ENCODE data around the gene NHP2. TPM values are rescaled to one million over a fixed set of nuclear protein-coding genes. Genes with fewer than 3 reads are reported as not detected.

NHP2 gene
- total RNA-seq, 4 donors from 2014 or later = 28.1 to 116 (median 96.7) TPM

DNA sequence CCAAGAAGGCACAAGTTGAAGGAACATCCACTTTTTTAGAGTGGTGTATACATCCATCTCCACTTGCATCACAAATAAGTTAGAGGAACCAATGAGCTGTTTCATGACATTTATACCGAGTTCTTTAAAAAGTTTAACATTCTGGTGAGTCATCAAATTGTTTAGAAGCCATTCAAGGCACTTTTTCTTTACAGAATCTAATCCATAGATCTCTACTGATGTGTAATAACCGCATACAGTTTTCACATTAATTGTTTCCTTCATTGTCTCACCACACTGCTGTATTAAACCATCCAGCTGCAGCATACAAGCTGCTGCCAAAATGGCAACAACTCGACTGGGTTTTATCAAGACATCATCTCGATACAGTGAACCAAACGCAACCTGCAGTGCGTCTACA, 32.7 kb upstream of the NHP2 start:
- H3K27me3 ChIP-seq = no peaks in the 10 kb centered on the region
- H3K4me1 ChIP-seq = no peaks in the 10 kb centered on the region
- WGBS, 2 donors (ENCODE audit: low coverage in 1 of 2) = 71 to 73% methylated on average over 5 to 6 of the region's 6 CpGs
- intact Hi-C loops (cut with DNase I; ENCODE audit: low total_unique reads) = no loop called here
- no peak for DNase-seq
- no peaks in the 10 kb centered on the region for H3K9me3 ChIP-seq
- in situ Hi-C loops (cut with MboI; ENCODE audit: low pct_ligation_motif_present in 1 of 4, low pct_unique_long_range_greater_than_20kb in 1 of 4, low sequenced_read_pairs in 3 of 4) = no loop called here
- no peak overlapping the region for H3K4me3 ChIP-seq
- TF ChIP-seq, protein P1, sequence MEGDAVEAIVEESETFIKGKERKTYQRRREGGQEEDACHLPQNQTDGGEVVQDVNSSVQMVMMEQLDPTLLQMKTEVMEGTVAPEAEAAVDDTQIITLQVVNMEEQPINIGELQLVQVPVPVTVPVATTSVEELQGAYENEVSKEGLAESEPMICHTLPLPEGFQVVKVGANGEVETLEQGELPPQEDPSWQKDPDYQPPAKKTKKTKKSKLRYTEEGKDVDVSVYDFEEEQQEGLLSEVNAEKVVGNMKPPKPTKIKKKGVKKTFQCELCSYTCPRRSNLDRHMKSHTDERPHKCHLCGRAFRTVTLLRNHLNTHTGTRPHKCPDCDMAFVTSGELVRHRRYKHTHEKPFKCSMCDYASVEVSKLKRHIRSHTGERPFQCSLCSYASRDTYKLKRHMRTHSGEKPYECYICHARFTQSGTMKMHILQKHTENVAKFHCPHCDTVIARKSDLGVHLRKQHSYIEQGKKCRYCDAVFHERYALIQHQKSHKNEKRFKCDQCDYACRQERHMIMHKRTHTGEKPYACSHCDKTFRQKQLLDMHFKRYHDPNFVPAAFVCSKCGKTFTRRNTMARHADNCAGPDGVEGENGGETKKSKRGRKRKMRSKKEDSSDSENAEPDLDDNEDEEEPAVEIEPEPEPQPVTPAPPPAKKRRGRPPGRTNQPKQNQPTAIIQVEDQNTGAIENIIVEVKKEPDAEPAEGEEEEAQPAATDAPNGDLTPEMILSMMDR (IDR thresholded peaks at IDR 0.05) = no peak
- TF ChIP-seq EP300 (IDR thresholded peaks at IDR 0.05; ENCODE audit: low read depth) (no peak), POLR2AphosphoS5 (IDR thresholded peaks at IDR 0.05) (no peak), POLR2A (IDR thresholded peaks at IDR 0.05) (no peak)
- H3K27ac ChIP-seq = no peak overlapping the region
- H3K36me3 ChIP-seq = no peaks in the 10 kb centered on the region

DNA sequence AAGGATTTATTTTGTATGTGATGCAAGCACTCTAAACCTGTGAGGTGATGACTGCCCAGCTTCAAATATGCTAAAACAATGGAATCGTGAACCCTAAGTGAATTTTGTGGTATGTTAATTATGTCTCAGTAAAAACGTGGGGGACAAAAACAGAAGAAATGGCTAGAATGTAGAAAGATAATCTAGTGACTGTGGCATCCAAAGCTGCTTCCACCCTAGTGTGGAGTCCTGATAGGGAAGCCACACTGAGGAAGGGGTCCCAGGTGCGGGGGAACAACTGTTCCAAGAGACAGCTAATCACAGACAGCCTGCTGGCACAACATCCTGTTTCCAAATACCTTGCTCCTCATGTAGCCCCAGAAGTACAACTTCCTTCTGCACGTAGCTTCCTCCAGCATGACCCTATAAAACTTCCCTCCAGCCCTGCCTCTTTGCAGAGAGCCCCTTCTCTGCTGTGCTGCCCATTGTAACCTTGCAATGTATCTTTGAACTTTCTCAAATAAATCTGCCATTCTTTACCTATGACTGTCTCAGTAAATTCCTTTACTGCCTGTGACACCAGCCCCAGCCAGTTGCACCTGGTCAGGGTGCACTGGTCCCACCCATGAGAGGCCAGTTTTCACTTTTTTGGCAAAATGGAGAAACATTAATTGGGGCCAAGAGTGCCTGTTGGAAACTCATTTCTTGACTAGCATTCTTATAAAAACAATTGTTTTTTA, 28.6 kb upstream of the NHP2 start:
- WGBS, 2 donors (ENCODE audit: low coverage in 1 of 2) = 24 to 46% methylated on average over 3 to 4 of the region's 4 CpGs
- Histone ChIP-seq H3K27ac (no peak overlapping the region), H3K9me3 (no peaks in the 10 kb centered on the region), H3K27me3 (no peaks in the 10 kb centered on the region), H3K4me1 (no peaks in the 10 kb centered on the region), H3K4me3 (no peak overlapping the region), H3K36me3 (no peaks in the 10 kb centered on the region)
- in situ Hi-C loops (cut with MboI; ENCODE audit: low pct_ligation_motif_present in 1 of 4, low pct_unique_long_range_greater_than_20kb in 1 of 4, low sequenced_read_pairs in 3 of 4) (no loop called here), intact Hi-C loops (cut with DNase I; ENCODE audit: low total_unique reads) (no loop called here)
- TF ChIP-seq POLR2AphosphoS5 (IDR thresholded peaks at IDR 0.05) = no peak
- TF ChIP-seq, protein P1 (IDR thresholded peaks at IDR 0.05) = no peak
- no peak for TF ChIP-seq EP300 (IDR thresholded peaks at IDR 0.05; ENCODE audit: low read depth)
- TF ChIP-seq POLR2A (IDR thresholded peaks at IDR 0.05) = no peak
- DNase-seq = no peak

DNA sequence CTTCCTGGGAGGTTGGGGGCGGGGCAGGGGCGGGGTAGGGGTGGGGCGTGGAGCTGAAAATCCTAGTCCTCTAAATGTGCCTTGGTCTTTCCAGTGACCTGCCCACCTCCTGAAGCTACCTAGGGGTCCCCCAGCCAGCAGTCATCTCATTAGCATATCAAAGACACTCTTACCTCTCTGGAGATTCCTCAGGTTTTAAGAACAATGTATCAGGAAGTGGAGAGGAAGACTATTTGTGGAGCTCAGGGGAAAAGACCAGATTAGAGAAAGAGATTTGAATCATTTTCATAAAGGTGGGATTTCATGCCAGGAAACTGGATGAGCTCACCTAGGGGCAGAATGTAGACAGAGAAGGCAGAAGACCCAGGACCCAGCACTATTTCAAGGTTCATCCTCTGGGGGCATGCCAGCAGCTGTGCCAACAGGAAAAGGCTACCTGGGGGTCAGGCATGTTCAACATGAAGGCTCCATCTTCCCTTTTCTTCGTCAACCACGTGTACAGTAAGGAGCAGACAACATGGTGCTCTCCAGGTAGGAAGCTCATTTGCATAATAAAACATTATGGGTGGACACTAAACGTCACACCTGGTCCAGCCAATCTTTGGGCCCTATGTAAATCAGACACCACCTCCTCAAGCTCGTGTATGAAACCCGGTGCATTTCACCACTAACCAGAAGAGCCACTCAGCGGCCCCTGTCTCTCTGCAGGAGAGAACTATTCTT, 26.6 kb upstream of the NHP2 start:
- Histone ChIP-seq H3K4me1 (no peaks in the 10 kb centered on the region), H3K27me3 (no peaks in the 10 kb centered on the region), H3K4me3 (no peak overlapping the region), H3K27ac (no peak overlapping the region), H3K36me3 (no peaks in the 10 kb centered on the region), H3K9me3 (no peaks in the 10 kb centered on the region)
- WGBS, 2 donors (ENCODE audit: low coverage in 1 of 2) = 41 to 57% methylated on average over 5 to 9 of the region's 9 CpGs
- TF ChIP-seq EP300 (IDR thresholded peaks at IDR 0.05; ENCODE audit: low read depth) = no peak
- TF ChIP-seq, protein P1 (IDR thresholded peaks at IDR 0.05) = no peak
- no peak for TF ChIP-seq POLR2AphosphoS5 (IDR thresholded peaks at IDR 0.05)
- no peak for TF ChIP-seq POLR2A (IDR thresholded peaks at IDR 0.05)
- intact Hi-C loops (cut with DNase I; ENCODE audit: low total_unique reads) (no loop called here), in situ Hi-C loops (cut with MboI; ENCODE audit: low pct_ligation_motif_present in 1 of 4, low pct_unique_long_range_greater_than_20kb in 1 of 4, low sequenced_read_pairs in 3 of 4) (no loop called here)
- DNase-seq = no peak

DNA sequence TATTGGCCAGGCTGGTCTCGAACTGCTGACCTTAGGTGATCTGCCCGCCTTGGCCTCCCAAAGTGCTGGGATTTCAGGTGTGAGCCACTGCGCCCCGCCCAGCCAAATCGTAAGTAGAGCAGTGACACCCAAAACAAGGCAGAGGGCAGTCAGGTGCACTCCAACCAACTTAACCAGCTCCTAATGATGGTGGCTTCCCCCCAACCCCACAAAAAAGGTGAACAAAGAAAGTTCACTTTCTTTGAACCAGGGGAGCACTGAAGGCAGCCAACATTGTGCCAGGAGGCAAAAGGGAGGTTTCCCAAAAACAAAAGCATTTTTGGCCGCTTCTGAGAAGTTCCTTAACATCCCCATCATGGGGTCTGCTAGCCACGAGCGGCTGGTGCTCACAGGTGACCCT, 23.9 kb upstream of the NHP2 start:
- Histone ChIP-seq H3K27ac (no peak overlapping the region), H3K4me3 (no peak overlapping the region), H3K4me1 (no peaks in the 10 kb centered on the region), H3K9me3 (no peaks in the 10 kb centered on the region), H3K36me3 (no peaks in the 10 kb centered on the region), H3K27me3 (no peaks in the 10 kb centered on the region)
- intact Hi-C loops (cut with DNase I; ENCODE audit: low total_unique reads) (no loop called here), in situ Hi-C loops (cut with MboI; ENCODE audit: low pct_ligation_motif_present in 1 of 4, low pct_unique_long_range_greater_than_20kb in 1 of 4, low sequenced_read_pairs in 3 of 4) (no loop called here)
- no peak for DNase-seq
- no peak for TF ChIP-seq POLR2A (IDR thresholded peaks at IDR 0.05)
- no peak for TF ChIP-seq EP300 (IDR thresholded peaks at IDR 0.05; ENCODE audit: low read depth)
- TF ChIP-seq, protein P1 (IDR thresholded peaks at IDR 0.05) = no peak
- WGBS, 2 donors (ENCODE audit: low coverage in 1 of 2) = 90% methylated on average over 8 of the region's 8 CpGs; no CpG with 5 or more reads in 1 of the 2 donors
